HepG2 (cell line): Measurements from ENCODE around the gene ZFP69B. TPM values are rescaled to one million over a fixed set of nuclear protein-coding genes. Genes with fewer than 3 reads are reported as not detected.

Experiments
- ATAC-seq: fragments of 200-7000 bp; cut with Tn5 transposase; 3 replicates; pipeline ENCODE4 v1.9.1; 2020; ENCODE audit warnings: mild to moderate bottlenecking, moderate library complexity
- BruUV-seq: library from RNA; stranded (reverse); fragments of 400-500 nt; replicated peaks from 2 replicates; lab custom pipeline; 2021; lab: Mats Ljungman, UMichigan
- CTCF ChIA-PET: fragments of 300-600 bp; formaldehyde crosslinking; extraction: SDS; loops from one replicate; lab custom pipeline; 2021; ENCODE audit warnings: low total read pairs, inconsistent platforms, low intra/inter-chr PET ratio; lab: Yijun Ruan, JAX
- POLR2A ChIA-PET: fragments of 350-600 bp; sonication (Branson Sonifier 250); formaldehyde crosslinking; loops from one replicate; lab custom pipeline; 2020; ENCODE audit warnings: antibody characterized with exemption, inconsistent platforms; lab: Yijun Ruan, JAX
- DNase-seq: peaks from one replicate; pipeline ENCODE4 v3.0.0-alpha.2; 2015; ENCODE audit warnings: low spot score
- FAIRE-seq: peaks from 3 replicates; lab custom pipeline; 2011; peaks lifted over from hg19 to GRCh38; lab: Jason Lieb, UNC
- H2AFZ ChIP-seq: one replicate; pipeline ENCODE4 v1.6.1; 2011; ENCODE audit warnings: low read length, inconsistent platforms
- H3K27ac ChIP-seq: fragments of 300-600 bp; 3 replicates; pipeline ENCODE4 v1.8.0; 2011; ENCODE audit warnings: mixed run types, mild to moderate bottlenecking, mixed read lengths, low read length, inconsistent platforms; ENCODE audit not compliant: insufficient read depth; ENCODE audit errors: extremely low read length
- H3K27me3 ChIP-seq, 2 experiments: fragments of 200-600 bp in 1 of 2; 2 replicates in 1 of 2; 3 replicates in 1 of 2; pipeline versions ENCODE4 v1.6.0 to v1.8.0; 2011; ENCODE audit warnings: low read length in 2 of 2, mild to moderate bottlenecking in 2 of 2, moderate library complexity in 2 of 2, inconsistent platforms in 1 of 2; ENCODE audit not compliant: insufficient read depth in 2 of 2, control insufficient read depth in 1 of 2
- H3K36me3 ChIP-seq, 2 experiments: fragments of 200-600 bp in 1 of 2; replicated peaks in 1 of 2; 2 replicates in 1 of 2; 3 replicates in 1 of 2; pipeline versions ENCODE4 v1.5.1 to v1.8.0; 2011; ENCODE audit warnings: low read length in 2 of 2, inconsistent platforms in 1 of 2; ENCODE audit not compliant: insufficient read depth in 2 of 2, control insufficient read depth in 1 of 2
- H3K4me1 ChIP-seq: 2 replicates; pipeline ENCODE4 v1.5.1; 2012; ENCODE audit warnings: low read length, inconsistent platforms; ENCODE audit not compliant: insufficient read depth
- H3K4me2 ChIP-seq: 2 replicates; pipeline ENCODE4 v1.6.0; 2011; ENCODE audit warnings: low read depth, low read length, inconsistent platforms
- H3K4me3 ChIP-seq, 3 experiments: fragments of 200-600 bp in 1 of 3; sonication (generic), shearing (Covaris generic) in 1 of 3; replicated peaks in 1 of 3; 2 replicates each; pipeline ENCODE4 v1.5.1; 2011 to 2016; ENCODE audit warnings: low read length in 3 of 3, inconsistent platforms in 2 of 3, low read depth in 2 of 3, mild to moderate bottlenecking in 2 of 3, control low read depth in 1 of 3, mixed read lengths in 1 of 3; ENCODE audit not compliant: insufficient read depth in 1 of 3
- H3K79me2 ChIP-seq: one replicate; pipeline ENCODE4 v1.6.1; 2011; ENCODE audit warnings: low read length, inconsistent platforms; ENCODE audit not compliant: insufficient read depth
- H3K9ac ChIP-seq: 2 replicates; pipeline ENCODE4 v1.6.0; 2011; ENCODE audit warnings: mild to moderate bottlenecking, low read depth, low read length, inconsistent platforms; ENCODE audit not compliant: insufficient read depth
- H3K9me3 ChIP-seq: 2 replicates; pipeline ENCODE4 v1.5.1; 2012; ENCODE audit warnings: mild to moderate bottlenecking, low read length
- H4K20me1 ChIP-seq: 2 replicates; pipeline ENCODE4 v1.6.0; 2011; ENCODE audit warnings: inconsistent platforms, mild to moderate bottlenecking, low read length, moderate library complexity; ENCODE audit not compliant: insufficient read depth
- MAZ ChIP-seq, 2 experiments: sonication (generic) in 1 of 2; formaldehyde crosslinking in 1 of 2; IDR thresholded peaks; 2 replicates each; pipeline versions ENCODE4 v1.5.0 to v1.6.1; 2012 to 2020; ENCODE audit warnings: low read depth in 2 of 2, mild to moderate bottlenecking in 2 of 2, borderline replicate concordance in 1 of 2, improper control_type of control experiment in 1 of 2, low read length in 1 of 2, missing genetic modification reagents in 1 of 2, moderate library complexity in 1 of 2
- MTF1 ChIP-seq: sonication (generic); formaldehyde crosslinking; IDR thresholded peaks from 2 replicates; pipeline ENCODE4 v1.5.0; 2020; ENCODE audit warnings: missing genetic modification reagents
- ZFP82 ChIP-seq: sonication (generic); formaldehyde crosslinking; IDR thresholded peaks from 2 replicates; pipeline ENCODE4 v1.5.1; 2020; ENCODE audit warnings: mild to moderate bottlenecking, missing genetic modification reagents, borderline replicate concordance
- ZFY ChIP-seq: sonication (generic); formaldehyde crosslinking; IDR thresholded peaks from 2 replicates; pipeline ENCODE4 v1.4.0; 2020; ENCODE audit warnings: missing genetic modification reagents
- ZNF615 ChIP-seq: sonication (generic); formaldehyde crosslinking; IDR thresholded peaks from 2 replicates; pipeline ENCODE4 v1.5.0; 2020; ENCODE audit warnings: mild to moderate bottlenecking, missing genetic modification reagents, borderline replicate concordance
- WGBS: methylation state at CpG from one replicate; pipeline ENCODE4 v1.1.6; 2017; ENCODE audit warnings: low lambda C conversion rate; 5-methylcytosine and 5-hydroxymethylcytosine counted together
- in situ Hi-C: cut with HindIII; loops from 2 replicates; pipeline ENCODE4 v1.10.0; 2017; ENCODE audit warnings: low pct_unique_long_range_greater_than_20kb; ENCODE audit not compliant: extremely low pct_ligation_motif_present
- intact Hi-C: fragments of 100-400 bp; cut with micrococcal nuclease; formaldehyde crosslinking; loops from one replicate; pipeline ENCODE4 v1.10.0; 2022; ENCODE audit not compliant: unreplicated experiment
- polyA plus RNA-seq, 8 experiments: library from polyadenylated mRNA; depleted of rRNA in 3 of 8; stranded (reverse) in 7 of 8; unstranded in 1 of 8; fragments of >200 nt; fragmentation: Illumina TruSeq in 4 of 8; extraction: Trizol in 4 of 8; gene quantifications; 2 replicates each; pipeline versions ENCODE4 v1.2.1 to v1.2.3, GENCODE V29; 2011 to 2016; ENCODE audit warnings: low read depth in 4 of 8, missing spikeins in 1 of 8, mixed read lengths in 1 of 8; ENCODE audit not compliant: insufficient read depth in 1 of 8
- total RNA-seq, 5 experiments: library from RNA; depleted of rRNA; stranded (reverse); fragments of >200 nt; fragmentation: Illumina TruSeq; extraction: Trizol; gene quantifications; 2 replicates each; pipeline ENCODE4 v1.2.3, GENCODE V29; 2016; ENCODE audit warnings: low read depth in 1 of 5
- TF ChIP-seq, protein P1 (sequence below): sonication (generic); formaldehyde crosslinking; IDR thresholded peaks from 2 replicates; pipeline ENCODE4 v1.9.0; 2021; ENCODE audit warnings: missing genetic modification reagents, borderline replicate concordance
- TF ChIP-seq, protein P2 (sequence below): IDR thresholded peaks from 2 replicates; pipeline ENCODE4 v1.6.1; 2016; ENCODE audit warnings: mild to moderate bottlenecking
- TF ChIP-seq, protein P3 (sequence below): sonication (generic); formaldehyde crosslinking; IDR thresholded peaks from 2 replicates; pipeline ENCODE4 v1.8.0; 2022; ENCODE audit warnings: low read depth, missing genetic modification reagents

ZFP69B gene
- total and polyA plus RNA-seq, 2 of the 13 experiments (the other 11 are each of a cell fraction or from before 2014, with no cell fraction given) = 4.6 to 7.7 TPM

DNA sequence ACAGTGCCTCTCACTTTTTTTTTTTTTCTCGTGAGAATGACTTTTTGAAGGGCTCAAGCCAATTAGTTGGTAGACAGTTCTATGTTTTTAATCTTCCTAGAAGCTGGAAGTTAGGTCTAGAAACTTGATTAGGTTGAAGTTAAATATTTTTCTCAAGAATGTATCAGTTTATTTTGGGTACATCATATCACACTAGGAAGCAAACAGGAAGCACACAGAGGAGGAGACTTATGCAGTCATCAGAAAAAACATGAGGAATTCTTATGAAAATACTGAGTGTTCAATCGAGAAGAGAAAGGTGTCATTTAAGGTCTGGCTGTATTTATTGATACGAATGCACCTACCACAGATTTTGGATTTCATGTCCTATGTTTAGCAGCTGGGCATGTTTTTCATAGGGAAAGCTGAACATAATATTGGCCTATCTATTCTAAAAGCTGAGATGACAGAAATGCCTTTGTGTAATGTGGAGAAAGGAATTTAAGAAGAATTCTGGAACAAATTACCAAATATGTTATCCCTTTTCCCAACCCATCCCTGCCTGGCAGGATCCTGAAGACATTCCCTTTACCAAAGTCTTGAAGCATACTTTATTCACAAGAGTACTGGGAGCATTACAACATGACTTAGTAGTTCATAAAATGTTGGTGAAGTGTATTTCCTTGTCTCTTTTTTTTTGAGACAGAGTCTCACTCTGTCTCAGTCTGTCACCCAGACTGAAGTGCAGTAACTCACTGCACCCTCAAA lies 17.5 kb upstream of the ZFP69B start (continued):
- TF ChIP-seq ZFY (CRISPR knock-in tag) (no peak), MTF1 (CRISPR knock-in tag) (no peak), ZFP82 (CRISPR knock-in tag) (no peak)
- TF ChIP-seq, protein P1, sequence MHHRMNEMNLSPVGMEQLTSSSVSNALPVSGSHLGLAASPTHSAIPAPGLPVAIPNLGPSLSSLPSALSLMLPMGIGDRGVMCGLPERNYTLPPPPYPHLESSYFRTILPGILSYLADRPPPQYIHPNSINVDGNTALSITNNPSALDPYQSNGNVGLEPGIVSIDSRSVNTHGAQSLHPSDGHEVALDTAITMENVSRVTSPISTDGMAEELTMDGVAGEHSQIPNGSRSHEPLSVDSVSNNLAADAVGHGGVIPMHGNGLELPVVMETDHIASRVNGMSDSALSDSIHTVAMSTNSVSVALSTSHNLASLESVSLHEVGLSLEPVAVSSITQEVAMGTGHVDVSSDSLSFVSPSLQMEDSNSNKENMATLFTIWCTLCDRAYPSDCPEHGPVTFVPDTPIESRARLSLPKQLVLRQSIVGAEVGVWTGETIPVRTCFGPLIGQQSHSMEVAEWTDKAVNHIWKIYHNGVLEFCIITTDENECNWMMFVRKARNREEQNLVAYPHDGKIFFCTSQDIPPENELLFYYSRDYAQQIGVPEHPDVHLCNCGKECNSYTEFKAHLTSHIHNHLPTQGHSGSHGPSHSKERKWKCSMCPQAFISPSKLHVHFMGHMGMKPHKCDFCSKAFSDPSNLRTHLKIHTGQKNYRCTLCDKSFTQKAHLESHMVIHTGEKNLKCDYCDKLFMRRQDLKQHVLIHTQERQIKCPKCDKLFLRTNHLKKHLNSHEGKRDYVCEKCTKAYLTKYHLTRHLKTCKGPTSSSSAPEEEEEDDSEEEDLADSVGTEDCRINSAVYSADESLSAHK (CRISPR knock-in tag) = no peak

DNA sequence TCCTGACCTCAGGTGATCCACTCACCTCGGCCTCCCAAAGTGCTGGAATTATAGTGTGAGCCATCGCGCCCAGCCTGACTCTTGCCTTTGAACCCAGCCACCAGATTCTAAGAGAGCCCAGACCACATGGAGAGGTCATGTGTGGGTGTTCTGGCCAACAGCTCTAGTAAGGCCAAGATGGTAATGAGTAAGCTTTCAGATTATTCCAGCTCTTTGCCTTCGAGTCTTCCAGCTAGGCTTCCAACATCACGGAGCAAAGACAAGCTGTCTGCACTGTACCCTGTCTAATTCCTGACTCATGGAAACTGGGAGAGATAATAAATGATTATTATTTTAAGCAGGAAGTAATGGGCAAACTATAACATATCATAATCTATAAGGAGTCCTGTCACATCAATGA lies 14.8 kb upstream of the ZFP69B start:
- 99% methylated on average over 5 of the region's 5 CpGs for WGBS

More for the DNA sequence above, 14.8 kb upstream of the ZFP69B start:
- no peak overlapping the region for H3K9ac ChIP-seq
- no peak overlapping the region for H2AFZ ChIP-seq
- ATAC-seq (no peak), DNase-seq (no peak), FAIRE-seq (no peak)
- TF ChIP-seq ZNF615 (CRISPR knock-in tag) (no peak), MAZ (IDR thresholded peaks at IDR 0.05; ENCODE audit: borderline replicate concordance, low read depth, low read length) (no peak), MAZ (CRISPR knock-in tag; IDR thresholded peaks at IDR 0.05; ENCODE audit: low read depth) (no peak)
- TF ChIP-seq, protein P2, sequence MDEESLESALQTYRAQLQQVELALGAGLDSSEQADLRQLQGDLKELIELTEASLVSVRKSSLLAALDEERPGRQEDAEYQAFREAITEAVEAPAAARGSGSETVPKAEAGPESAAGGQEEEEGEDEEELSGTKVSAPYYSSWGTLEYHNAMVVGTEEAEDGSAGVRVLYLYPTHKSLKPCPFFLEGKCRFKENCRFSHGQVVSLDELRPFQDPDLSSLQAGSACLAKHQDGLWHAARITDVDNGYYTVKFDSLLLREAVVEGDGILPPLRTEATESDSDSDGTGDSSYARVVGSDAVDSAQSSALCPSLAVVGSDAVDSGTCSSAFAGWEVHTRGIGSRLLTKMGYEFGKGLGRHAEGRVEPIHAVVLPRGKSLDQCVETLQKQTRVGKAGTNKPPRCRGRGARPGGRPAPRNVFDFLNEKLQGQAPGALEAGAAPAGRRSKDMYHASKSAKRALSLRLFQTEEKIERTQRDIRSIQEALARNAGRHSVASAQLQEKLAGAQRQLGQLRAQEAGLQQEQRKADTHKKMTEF = no peak
- TF ChIP-seq, protein P3, sequence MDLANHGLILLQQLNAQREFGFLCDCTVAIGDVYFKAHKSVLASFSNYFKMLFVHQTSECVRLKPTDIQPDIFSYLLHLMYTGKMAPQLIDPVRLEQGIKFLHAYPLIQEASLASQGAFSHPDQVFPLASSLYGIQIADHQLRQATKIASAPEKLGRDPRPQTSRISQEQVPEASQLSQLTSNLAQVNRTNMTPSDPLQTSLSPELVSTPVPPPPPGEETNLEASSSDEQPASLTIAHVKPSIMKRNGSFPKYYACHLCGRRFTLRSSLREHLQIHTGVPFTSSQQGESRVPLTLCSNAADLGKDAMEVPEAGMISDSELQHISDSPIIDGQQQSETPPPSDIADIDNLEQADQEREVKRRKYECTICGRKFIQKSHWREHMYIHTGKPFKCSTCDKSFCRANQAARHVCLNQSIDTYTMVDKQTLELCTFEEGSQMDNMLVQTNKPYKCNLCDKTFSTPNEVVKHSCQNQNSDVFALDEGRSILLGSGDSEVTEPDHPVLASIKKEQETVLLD (CRISPR knock-in tag) = no peak
- H4K20me1 ChIP-seq = no peaks in the 10 kb centered on the region
- H3K4me2 ChIP-seq = no peak overlapping the region
- in situ Hi-C loops (no loop called here), intact Hi-C loops (no loop called here)
- no peaks in the 10 kb centered on the region for H3K9me3 ChIP-seq
- ChIA-PET POLR2A (interaction anchor here (1.7 kb wide), 1 partner anchor 15 kb away, joined by 6 read pairs; the partner anchor contains the start of gene ZFP69B), CTCF (no interaction called here)
- no peaks in the 10 kb centered on the region for H3K36me3 ChIP-seq
- no peaks in the 10 kb centered on the region for H3K79me2 ChIP-seq
- H3K27me3 ChIP-seq = no peaks in the 10 kb centered on the region
- no peak overlapping the region for H3K27ac ChIP-seq
- BruUV-seq = no TSS peak
- H3K4me3 ChIP-seq = no peak overlapping the region
- peaks cover 24% of the 10 kb centered on the region for H3K4me1 ChIP-seq
